PC-9 (cell line): ENCODE measurements around the gene NDUFC1. TPM values are rescaled to one million over a fixed set of nuclear protein-coding genes. Genes with fewer than 3 reads are reported as not detected.

ENCODE experiments used
- BruUV-seq: library from RNA; stranded (reverse); fragments of 400-500 nt; replicated peaks from 2 replicates; lab custom pipeline; 2021; lab: Mats Ljungman, UMichigan
- CTCF ChIA-PET: fragments of 300-600 bp; sonication (Branson Sonifier 250); formaldehyde crosslinking; loops from one replicate; lab custom pipeline; 2022; ENCODE audit warnings: antibody characterized with exemption; lab: Charles Lee
- POLR2A ChIA-PET: fragments of 300-600 bp; sonication (Branson Sonifier 250); formaldehyde crosslinking; loops from one replicate; lab custom pipeline; 2022; ENCODE audit warnings: antibody characterized with exemption; ENCODE audit not compliant: unreplicated experiment; lab: Charles Lee
- DNase-seq, 2 experiments: peaks; one replicate each; pipeline versions ENCODE4 v3.0.0 to v3.0.0-alpha.2; 2015 to 2022; ENCODE audit warnings: mixed read lengths in 1 of 2
- H2AFZ ChIP-seq: fragments of 200-600 bp; sonication (generic); 2 replicates; pipeline ENCODE4 v1.8.1; 2017; ENCODE audit warnings: antibody characterized with exemption
- H3F3A ChIP-seq: fragments of 200-600 bp; sonication (generic); 2 replicates; pipeline ENCODE4 v1.8.1; 2017; ENCODE audit warnings: antibody characterized with exemption, mild to moderate bottlenecking, low read depth; ENCODE audit not compliant: insufficient read depth
- H3K27ac ChIP-seq: fragments of 200-600 bp; sonication (generic); 2 replicates; pipeline ENCODE4 v1.6.1; 2016; ENCODE audit warnings: mixed run types
- H3K27me3 ChIP-seq: fragments of 200-600 bp; sonication (generic); 2 replicates; pipeline ENCODE4 v1.6.1; 2016; ENCODE audit warnings: low read depth, mixed run types; ENCODE audit not compliant: insufficient read depth
- H3K36me3 ChIP-seq: fragments of 200-600 bp; sonication (generic); 2 replicates; pipeline ENCODE4 v1.6.1; 2016; ENCODE audit warnings: low read depth, mixed run types
- H3K4me1 ChIP-seq: fragments of 200-600 bp; sonication (generic); replicated peaks from 2 replicates; pipeline ENCODE4 v1.6.1; 2016; ENCODE audit warnings: mixed run types; ENCODE audit not compliant: insufficient read depth
- H3K4me2 ChIP-seq: fragments of 200-600 bp; sonication (generic); 2 replicates; pipeline ENCODE4 v1.6.1; 2017; ENCODE audit warnings: mixed run types
- H3K4me3 ChIP-seq: fragments of 200-600 bp; sonication (generic); 2 replicates; pipeline ENCODE4 v1.6.1; 2016; ENCODE audit warnings: mixed run types
- H3K79me2 ChIP-seq: fragments of 200-600 bp; sonication (generic); 2 replicates; pipeline ENCODE4 v1.6.1; 2017; ENCODE audit warnings: low read depth, mixed run types
- H3K9me2 ChIP-seq: fragments of 200-600 bp; sonication (generic); 2 replicates; pipeline ENCODE4 v1.8.1; 2017; ENCODE audit warnings: mild to moderate bottlenecking; ENCODE audit not compliant: insufficient read depth
- H3K9me3 ChIP-seq: fragments of 200-600 bp; sonication (generic); 2 replicates; pipeline ENCODE4 v1.8.1; 2016; ENCODE audit warnings: low read depth; ENCODE audit not compliant: insufficient read depth
- H4K20me1 ChIP-seq: fragments of 200-600 bp; sonication (generic); 2 replicates; pipeline ENCODE4 v1.8.1; 2017; ENCODE audit not compliant: insufficient read depth
- EZH2 ChIP-seq: fragments of 200-600 bp; sonication (generic); IDR thresholded peaks from 2 replicates; pipeline ENCODE4 v1.8.0; 2017; ENCODE audit warnings: antibody characterized with exemption, low read depth
- intact Hi-C: fragments of 100-400 bp; cut with micrococcal nuclease; formaldehyde crosslinking; loops from one replicate; pipeline ENCODE4 v1.10.0; 2022; ENCODE audit not compliant: unreplicated experiment
- total RNA-seq: library from RNA; stranded (reverse); gene quantifications from 2 replicates; pipeline ENCODE4 v1.2.3, GENCODE V29; 2021
- TF ChIP-seq, protein P1 (sequence below): fragments of 200-600 bp; sonication (generic); conservative IDR thresholded peaks from 2 replicates; pipeline ENCODE4 v1.6.1; 2017; ENCODE audit warnings: mixed run types, antibody characterized with exemption, mild to moderate bottlenecking, moderate library complexity

NDUFC1 gene
- total RNA-seq, 1 experiment from 2014 or later: 59.3 TPM

DNA sequence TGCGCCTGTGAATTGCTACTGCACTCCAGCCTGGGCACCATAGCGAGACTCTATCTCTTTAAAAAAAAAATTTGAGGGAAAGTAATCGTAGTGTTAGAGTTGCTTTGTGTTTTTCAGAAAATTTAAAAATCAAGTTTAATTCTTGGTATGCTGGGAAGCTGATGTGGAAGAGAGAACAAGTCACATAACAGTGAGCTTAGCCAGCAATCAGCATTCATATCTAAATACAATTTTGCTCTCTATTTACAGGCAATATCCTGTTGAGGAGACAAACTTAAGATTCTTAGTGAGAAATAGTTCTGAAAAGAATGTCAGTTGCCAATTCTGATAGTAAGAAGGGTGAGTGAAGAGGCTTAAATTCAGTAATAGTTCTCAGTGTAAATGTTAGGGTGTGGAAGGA is 9.6 kb upstream of the NDUFC1 start:
- H3K36me3 ChIP-seq: no peaks in the 10 kb centered on the region; the same call in 1 of the 2 replicates
- no peak overlapping the region for H3K4me2 ChIP-seq
- H3K4me1 ChIP-seq: no peaks in the 10 kb centered on the region
- no peaks in the 10 kb centered on the region for H3K27me3 ChIP-seq
- TF ChIP-seq, protein P1, sequence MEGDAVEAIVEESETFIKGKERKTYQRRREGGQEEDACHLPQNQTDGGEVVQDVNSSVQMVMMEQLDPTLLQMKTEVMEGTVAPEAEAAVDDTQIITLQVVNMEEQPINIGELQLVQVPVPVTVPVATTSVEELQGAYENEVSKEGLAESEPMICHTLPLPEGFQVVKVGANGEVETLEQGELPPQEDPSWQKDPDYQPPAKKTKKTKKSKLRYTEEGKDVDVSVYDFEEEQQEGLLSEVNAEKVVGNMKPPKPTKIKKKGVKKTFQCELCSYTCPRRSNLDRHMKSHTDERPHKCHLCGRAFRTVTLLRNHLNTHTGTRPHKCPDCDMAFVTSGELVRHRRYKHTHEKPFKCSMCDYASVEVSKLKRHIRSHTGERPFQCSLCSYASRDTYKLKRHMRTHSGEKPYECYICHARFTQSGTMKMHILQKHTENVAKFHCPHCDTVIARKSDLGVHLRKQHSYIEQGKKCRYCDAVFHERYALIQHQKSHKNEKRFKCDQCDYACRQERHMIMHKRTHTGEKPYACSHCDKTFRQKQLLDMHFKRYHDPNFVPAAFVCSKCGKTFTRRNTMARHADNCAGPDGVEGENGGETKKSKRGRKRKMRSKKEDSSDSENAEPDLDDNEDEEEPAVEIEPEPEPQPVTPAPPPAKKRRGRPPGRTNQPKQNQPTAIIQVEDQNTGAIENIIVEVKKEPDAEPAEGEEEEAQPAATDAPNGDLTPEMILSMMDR: no peak
- no peak for TF ChIP-seq EZH2
- H3K79me2 ChIP-seq: peaks cover 97% of the 10 kb centered on the region
- H4K20me1 ChIP-seq: peaks cover 38% of the 10 kb centered on the region
- H3K27ac ChIP-seq: no peak overlapping the region
- intact Hi-C loops: no loop called here
- H3K9me3 ChIP-seq: no peaks in the 10 kb centered on the region
- no peaks in the 10 kb centered on the region for H3F3A ChIP-seq
- BruUV-seq: no TSS peak
- no peak for DNase-seq
- H3K9me2 ChIP-seq: no peaks in the 10 kb centered on the region
- H3K4me3 ChIP-seq: no peak overlapping the region
- ChIA-PET POLR2A (interaction anchor here (0.6 kb wide), 1 partner anchor 141 kb away, joined by 3 read pairs; no protein-coding TSS in a partner anchor), CTCF (no interaction called here)
- H2AFZ ChIP-seq: no peak overlapping the region

- Histone ChIP-seq H3K4me1 (peaks cover 15% of the 10 kb centered on the region), H3K27ac (no peak overlapping the region), H4K20me1 (peaks cover 56% of the 10 kb centered on the region), H3K9me2 (no peaks in the 10 kb centered on the region), H3K9me3 (no peaks in the 10 kb centered on the region), H3K79me2 (peaks cover 85% of the 10 kb centered on the region), H3F3A (peaks cover 31% of the 10 kb centered on the region), H3K27me3 (no peaks in the 10 kb centered on the region), H3K36me3 (peaks cover 7% of the 10 kb centered on the region), H2AFZ (no peak overlapping the region), H3K4me3 (no peak overlapping the region), H3K4me2 (no peak overlapping the region)
- ChIA-PET POLR2A (no interaction called here), CTCF (no interaction called here)
- no peak for TF ChIP-seq EZH2
- TF ChIP-seq, protein P1: no peak
- DNase-seq: no peak
- intact Hi-C loops: loop anchor here (5.0 to 10.0 kb wide), 2 partner anchors 288 to 350 kb away; partner anchors contain the start of gene NOCT
- no TSS peak for BruUV-seq
These were observed 2.6 kb upstream of the NDUFC1 start for GRCh38 chr4:139304920-139305319.

- CTCF ChIA-PET: interaction anchor here (0.8 kb wide), 1 partner anchor 200 kb away, joined by 5 read pairs; no protein-coding TSS in a partner anchor
- POLR2A ChIA-PET: interaction anchor here (0.6 to 0.9 kb wide), 5 partner anchors 19 to 1067 kb away, joined by 3 to 10 read pairs (median 5); partner anchors contain the start of genes ELF2 and NOCT
- DNase-seq: peak; percentile 87 to 97
These were observed 1.0 kb downstream of the NDUFC1 start, which contains the start of gene NAA15 for GRCh38 chr4:139301113-139301820. Gene NAA15 (plus strand): TSS chr4:139301505. CDS start chr4:139301778, 273 bp downstream.

More at GRCh38 chr4:139301113-139301820, 1.0 kb downstream of the NDUFC1 start, which contains the start of gene NAA15:
- H3K9me3 ChIP-seq: no peaks in the 10 kb centered on the region
- peak within 1 kb of the TSS; percentile 83 for H3K27ac ChIP-seq
- intact Hi-C loops: loop anchor here (1.0 to 10.0 kb wide), 4 partner anchors 124 to 354 kb away; partner anchors contain the start of genes ELF2 and NOCT
- peaks cover 7% of the 10 kb centered on the region; the same call in 1 of the 2 replicates for H3K36me3 ChIP-seq
- no peaks in the 10 kb centered on the region for H3K27me3 ChIP-seq
- no peak for TF ChIP-seq EZH2
- TF ChIP-seq, protein P1: no peak
- peaks cover 37% of the 10 kb centered on the region for H3F3A ChIP-seq
- peak within 1 kb of the TSS; percentile 95 for H3K4me2 ChIP-seq
- H3K4me1 ChIP-seq: peaks cover 24% of the 10 kb centered on the region
- peaks cover 36% of the 10 kb centered on the region for H4K20me1 ChIP-seq
- BruUV-seq: no TSS peak
- peak within 1 kb of the TSS; percentile 92 for H2AFZ ChIP-seq
- no peaks in the 10 kb centered on the region for H3K9me2 ChIP-seq
- peaks cover 66% of the 10 kb centered on the region for H3K79me2 ChIP-seq
- peak within 1 kb of the TSS; percentile 74 for H3K4me3 ChIP-seq
